ENCODE data around the gene KDM1B. TPM values are rescaled to one million over a fixed set of nuclear protein-coding genes. Genes with fewer than 3 reads are reported as not detected.

KDM1B gene
- total RNA-seq, 1 experiment from 2014 or later = 9.5 TPM

GRCh38 chr6:18243302-18243893 is 88.2 kb downstream of the KDM1B start:
- Mint-ChIP-seq H3K9me3 (ENCODE audit: unreplicated experiment) (no peaks in the 10 kb centered on the region), H3K27ac (ENCODE audit: unreplicated experiment) (no peak overlapping the region), H3K27me3 (ENCODE audit: insufficient read depth, unreplicated experiment) (no peaks in the 10 kb centered on the region), H3K4me1 (ENCODE audit: low read depth, unreplicated experiment) (no peaks in the 10 kb centered on the region), H3K36me3 (ENCODE audit: insufficient read depth, unreplicated experiment) (peaks cover 77% of the 10 kb centered on the region), H3K4me3 (ENCODE audit: unreplicated experiment) (no peak overlapping the region)
- intact Hi-C loops (cut with micrococcal nuclease; ENCODE audit: unreplicated experiment) = loop anchor here (5.0 kb wide), 1 partner anchor 86 kb away; the partner anchor contains the start of genes KDM1B and TPMT
- H3K4me1 ChIP-seq = no peaks in the 10 kb centered on the region
- H3K9me3 ChIP-seq = no peaks in the 10 kb centered on the region
- H3K4me3 ChIP-seq (ENCODE audit: low read depth, low read length) = no peak overlapping the region
- ChIA-PET POLR2A (no interaction called here), CTCF (no interaction called here)
- no TSS peak for BruUV-seq (replicated peaks)
- no peak for DNase-seq
- H3K27me3 ChIP-seq (replicated peaks; ENCODE audit: control insufficient read depth, insufficient read depth, low read length) = no peaks in the 10 kb centered on the region
- peaks cover 4% of the 10 kb centered on the region for H3K36me3 ChIP-seq (ENCODE audit: control insufficient read depth, insufficient read depth, low read length)
- no peak for TF ChIP-seq CTCF (IDR thresholded peaks at IDR 0.05; ENCODE audit: insufficient read depth in 1 of 2, low read depth in 1 of 2, low read length in 1 of 2, severe bottlenecking in 1 of 2, unreplicated experiment in 1 of 2)

- no peak for DNase-seq
- ChIA-PET POLR2A (no interaction called here), CTCF (no interaction called here)
- Mint-ChIP-seq H3K4me1 (ENCODE audit: low read depth, unreplicated experiment) (no peaks in the 10 kb centered on the region), H3K9me3 (ENCODE audit: unreplicated experiment) (no peaks in the 10 kb centered on the region), H3K27me3 (ENCODE audit: insufficient read depth, unreplicated experiment) (no peaks in the 10 kb centered on the region), H3K36me3 (ENCODE audit: insufficient read depth, unreplicated experiment) (peaks cover 77% of the 10 kb centered on the region), H3K27ac (ENCODE audit: unreplicated experiment) (no peak overlapping the region), H3K4me3 (ENCODE audit: unreplicated experiment) (no peak overlapping the region)
- Histone ChIP-seq H3K27me3 (replicated peaks; ENCODE audit: control insufficient read depth, insufficient read depth, low read length) (no peaks in the 10 kb centered on the region), H3K4me3 (ENCODE audit: low read depth, low read length) (no peak overlapping the region), H3K36me3 (ENCODE audit: control insufficient read depth, insufficient read depth, low read length) (peaks cover 4% of the 10 kb centered on the region), H3K9me3 (no peaks in the 10 kb centered on the region), H3K4me1 (no peaks in the 10 kb centered on the region)
- TF ChIP-seq CTCF (IDR thresholded peaks at IDR 0.05; ENCODE audit: insufficient read depth in 1 of 2, low read depth in 1 of 2, low read length in 1 of 2, severe bottlenecking in 1 of 2, unreplicated experiment in 1 of 2) = no peak
- intact Hi-C loops (cut with micrococcal nuclease; ENCODE audit: unreplicated experiment) = loop anchor here (5.0 kb wide), 1 partner anchor 87 kb away; the partner anchor contains the start of genes KDM1B and TPMT
- no TSS peak for BruUV-seq (replicated peaks)
Measured at GRCh38 chr6:18244251-18244650, 89.0 kb downstream of the KDM1B start.

GRCh38 chr6:18245079-18245478 is 89.9 kb downstream of the KDM1B start:
- intact Hi-C loops (cut with micrococcal nuclease; ENCODE audit: unreplicated experiment) = no loop called here
- H3K4me1 ChIP-seq = no peaks in the 10 kb centered on the region
- no peak overlapping the region for H3K27ac Mint-ChIP-seq (ENCODE audit: unreplicated experiment)
- H3K4me1 Mint-ChIP-seq (ENCODE audit: low read depth, unreplicated experiment) = no peaks in the 10 kb centered on the region
- no peaks in the 10 kb centered on the region for H3K9me3 ChIP-seq
- ChIA-PET CTCF (no interaction called here), POLR2A (no interaction called here)
- no TSS peak for BruUV-seq (replicated peaks)
- no peaks in the 10 kb centered on the region for H3K27me3 ChIP-seq (replicated peaks; ENCODE audit: control insufficient read depth, insufficient read depth, low read length)
- no peak for DNase-seq
- peaks cover 81% of the 10 kb centered on the region for H3K36me3 Mint-ChIP-seq (ENCODE audit: insufficient read depth, unreplicated experiment)
- H3K4me3 Mint-ChIP-seq (ENCODE audit: unreplicated experiment) = no peak overlapping the region
- no peaks in the 10 kb centered on the region for H3K27me3 Mint-ChIP-seq (ENCODE audit: insufficient read depth, unreplicated experiment)
- H3K36me3 ChIP-seq (ENCODE audit: control insufficient read depth, insufficient read depth, low read length) = peaks cover 4% of the 10 kb centered on the region
- no peak for TF ChIP-seq CTCF (IDR thresholded peaks at IDR 0.05; ENCODE audit: insufficient read depth in 1 of 2, low read depth in 1 of 2, low read length in 1 of 2, severe bottlenecking in 1 of 2, unreplicated experiment in 1 of 2)
- H3K4me3 ChIP-seq (ENCODE audit: low read depth, low read length) = no peak overlapping the region
- H3K9me3 Mint-ChIP-seq (ENCODE audit: unreplicated experiment) = no peaks in the 10 kb centered on the region

Measured in Caco-2 (cell line).